ACC112 (cell line): Measurements from ENCODE around the gene FSTL4.

Source experiments
- H2AFZ ChIP-seq: fragments of 200-600 bp; sonication (generic); one replicate; pipeline ENCODE4 v1.6.0; 2017; ENCODE audit warnings: antibody characterized with exemption, low read length; ENCODE audit not compliant: unreplicated experiment
- H3K27ac ChIP-seq: fragments of 200-600 bp; sonication (generic); 2 replicates; pipeline ENCODE4 v1.5.1; 2014; ENCODE audit warnings: low read depth, mild to moderate bottlenecking, antibody characterized with exemption, low read length, moderate library complexity
- H3K27me3 ChIP-seq: fragments of 200-600 bp; sonication (generic); 2 replicates; pipeline ENCODE4 v1.6.1; 2014; ENCODE audit warnings: mild to moderate bottlenecking, antibody characterized with exemption, low read length, moderate library complexity, mixed read lengths; ENCODE audit not compliant: insufficient read depth
- H3K36me3 ChIP-seq: fragments of 200-600 bp; sonication (generic); 2 replicates; pipeline ENCODE4 v1.6.1; 2016; ENCODE audit warnings: mild to moderate bottlenecking, antibody characterized with exemption, low read length, moderate library complexity, mixed read lengths; ENCODE audit not compliant: insufficient read depth
- H3K4me1 ChIP-seq: fragments of 200-600 bp; sonication (generic); one replicate; pipeline ENCODE4 v1.6.1; 2016; ENCODE audit warnings: low read length, mixed read lengths; ENCODE audit not compliant: insufficient read depth, unreplicated experiment, control insufficient read depth
- H3K4me3 ChIP-seq: fragments of 200-600 bp; sonication (generic); 2 replicates; pipeline ENCODE4 v1.5.1; 2014; ENCODE audit warnings: mild to moderate bottlenecking, low read depth, low read length
- H3K79me2 ChIP-seq: fragments of 200-600 bp; sonication (generic); one replicate; pipeline ENCODE4 v1.6.0; 2016; ENCODE audit warnings: low read length; ENCODE audit not compliant: control insufficient read depth, unreplicated experiment, insufficient read depth

Gene FSTL4

GRCh38 chr5:133340002-133340755 is 272.2 kb downstream of the FSTL4 start:
- no peaks in the 10 kb centered on the region for H3K79me2 ChIP-seq
- no peak overlapping the region for H2AFZ ChIP-seq
- no peak overlapping the region for H3K4me3 ChIP-seq
- peaks cover 12% of the 10 kb centered on the region; the same call in 1 of the 2 replicates for H3K27me3 ChIP-seq
- no peaks in the 10 kb centered on the region for H3K36me3 ChIP-seq
- no peaks in the 10 kb centered on the region for H3K4me1 ChIP-seq
- H3K27ac ChIP-seq, result no peak overlapping the region

GRCh38 chr5:133338504-133339355 is 273.6 kb downstream of the FSTL4 start:
- no peak overlapping the region for H2AFZ ChIP-seq
- peaks cover 18% of the 10 kb centered on the region for H3K27me3 ChIP-seq
- H3K79me2 ChIP-seq, result no peaks in the 10 kb centered on the region
- no peaks in the 10 kb centered on the region for H3K4me1 ChIP-seq
- H3K36me3 ChIP-seq, result no peaks in the 10 kb centered on the region
- no peak overlapping the region for H3K27ac ChIP-seq
- no peak overlapping the region for H3K4me3 ChIP-seq

GRCh38 chr5:133337795-133338445 is 274.4 kb downstream of the FSTL4 start:
- Histone ChIP-seq H3K4me3 (no peak overlapping the region), H3K79me2 (no peaks in the 10 kb centered on the region), H3K4me1 (no peaks in the 10 kb centered on the region), H3K27me3 (peaks cover 20% of the 10 kb centered on the region), H3K36me3 (no peaks in the 10 kb centered on the region), H3K27ac (no peak overlapping the region), H2AFZ (no peak overlapping the region)

- no peak overlapping the region for H3K4me3 ChIP-seq
- H3K36me3 ChIP-seq, result no peaks in the 10 kb centered on the region
- H3K4me1 ChIP-seq, result no peaks in the 10 kb centered on the region
- no peak overlapping the region for H2AFZ ChIP-seq
- no peaks in the 10 kb centered on the region for H3K79me2 ChIP-seq
- H3K27me3 ChIP-seq, result peaks cover 30% of the 10 kb centered on the region
- H3K27ac ChIP-seq, result no peak overlapping the region
Observed at GRCh38 chr5:133336969-133337410, 275.4 kb downstream of the FSTL4 start.

GRCh38 chr5:133336121-133336968 is 276.0 kb downstream of the FSTL4 start:
- Histone ChIP-seq H3K27ac (no peak overlapping the region), H2AFZ (no peak overlapping the region), H3K36me3 (no peaks in the 10 kb centered on the region), H3K4me1 (no peaks in the 10 kb centered on the region), H3K4me3 (no peak overlapping the region), H3K27me3 (peaks cover 36% of the 10 kb centered on the region), H3K79me2 (no peaks in the 10 kb centered on the region)

- Histone ChIP-seq H3K27me3 (peaks cover 49% of the 10 kb centered on the region), H3K27ac (no peak overlapping the region), H3K4me3 (no peak overlapping the region)
Observed at GRCh38 chr5:133334796-133335639, 277.3 kb downstream of the FSTL4 start.

GRCh38 chr5:133333326-133334150 is 278.8 kb downstream of the FSTL4 start:
- Histone ChIP-seq H3K27ac (no peak overlapping the region), H3K79me2 (no peaks in the 10 kb centered on the region), H2AFZ (no peak overlapping the region), H3K36me3 (no peaks in the 10 kb centered on the region), H3K4me3 (no peak overlapping the region), H3K27me3 (peaks cover 61% of the 10 kb centered on the region), H3K4me1 (no peaks in the 10 kb centered on the region)

More at GRCh38 chr5:133334796-133335639, 277.3 kb downstream of the FSTL4 start:
- Histone ChIP-seq H2AFZ (no peak overlapping the region), H3K36me3 (no peaks in the 10 kb centered on the region), H3K79me2 (no peaks in the 10 kb centered on the region), H3K4me1 (no peaks in the 10 kb centered on the region)

GRCh38 chr5:133332439-133333024 is 279.8 kb downstream of the FSTL4 start:
- H3K4me3 ChIP-seq, result no peak overlapping the region
- no peaks in the 10 kb centered on the region for H3K36me3 ChIP-seq
- no peak overlapping the region for H3K27ac ChIP-seq
- no peaks in the 10 kb centered on the region for H3K79me2 ChIP-seq
- H3K27me3 ChIP-seq, result peaks cover 67% of the 10 kb centered on the region
- no peak overlapping the region for H2AFZ ChIP-seq
- no peaks in the 10 kb centered on the region for H3K4me1 ChIP-seq

- H3K36me3 ChIP-seq, result no peaks in the 10 kb centered on the region
- no peak overlapping the region for H3K27ac ChIP-seq
- no peaks in the 10 kb centered on the region for H3K4me1 ChIP-seq
- no peaks in the 10 kb centered on the region for H3K79me2 ChIP-seq
- H3K27me3 ChIP-seq, result peaks cover 73% of the 10 kb centered on the region
- no peak overlapping the region for H3K4me3 ChIP-seq
- no peak overlapping the region for H2AFZ ChIP-seq
Observed at GRCh38 chr5:133331941-133332340, 280.4 kb downstream of the FSTL4 start.
